H9 (cell line): ENCODE data around the gene DLG2. TPM values are rescaled to one million over a fixed set of nuclear protein-coding genes. Genes with fewer than 3 reads are reported as not detected.

ENCODE experiments used
- DNase-seq: peaks from one replicate; pipeline ENCODE4 v3.0.0-alpha.2; 2017
- H2AFZ ChIP-seq: one replicate; pipeline ENCODE4 v1.6.1; 2013; ENCODE audit warnings: mild to moderate bottlenecking, low read length, control low read depth, moderate library complexity
- H2AK5ac ChIP-seq: 2 replicates; pipeline ENCODE4 v1.6.1; 2013; ENCODE audit warnings: low read length, control low read depth, mixed read lengths; ENCODE audit not compliant: insufficient read length
- H2BK120ac ChIP-seq: one replicate; pipeline ENCODE4 v1.6.1; 2013; ENCODE audit warnings: low read depth, mild to moderate bottlenecking, low read length, control low read depth, inconsistent platforms; ENCODE audit not compliant: poor library complexity, severe bottlenecking
- H2BK12ac ChIP-seq: 2 replicates; pipeline ENCODE4 v1.6.1; 2013; ENCODE audit warnings: low read length, control low read depth, mixed read lengths, low read depth; ENCODE audit not compliant: insufficient read length
- H2BK15ac ChIP-seq: 2 replicates; pipeline ENCODE4 v1.6.1; 2013; ENCODE audit warnings: low read depth, low read length, control low read depth
- H2BK20ac ChIP-seq: one replicate; pipeline ENCODE4 v1.6.1; 2013; ENCODE audit warnings: low read depth, mild to moderate bottlenecking, low read length, control low read depth, inconsistent platforms; ENCODE audit not compliant: poor library complexity, severe bottlenecking
- H2BK5ac ChIP-seq: 2 replicates; pipeline ENCODE4 v1.6.1; 2013; ENCODE audit warnings: low read length, control low read depth, mixed read lengths; ENCODE audit not compliant: insufficient read length
- H3K14ac ChIP-seq: 2 replicates; pipeline ENCODE4 v1.6.1; 2013; ENCODE audit warnings: low read length, control low read depth; ENCODE audit not compliant: insufficient read depth
- H3K18ac ChIP-seq: 2 replicates; pipeline ENCODE4 v1.6.1; 2013; ENCODE audit warnings: low read depth, mild to moderate bottlenecking, mixed read lengths, low read length, control low read depth; ENCODE audit not compliant: insufficient read length
- H3K23ac ChIP-seq: 2 replicates; pipeline ENCODE4 v1.6.1; 2013; ENCODE audit warnings: low read length, control low read depth, mixed read lengths, low read depth; ENCODE audit not compliant: insufficient read length
- H3K23me2 ChIP-seq: 2 replicates; pipeline ENCODE4 v1.6.1; 2013; ENCODE audit warnings: low read depth, mild to moderate bottlenecking, mixed read lengths, low read length, control low read depth; ENCODE audit not compliant: insufficient read length, poor library complexity, severe bottlenecking
- H3K27ac ChIP-seq: 2 replicates; pipeline ENCODE4 v1.5.1; 2013; ENCODE audit warnings: low read length, control low read depth, mixed read lengths, low read depth; ENCODE audit not compliant: insufficient read length
- H3K27me3 ChIP-seq: 2 replicates; pipeline ENCODE4 v1.6.1; 2013; ENCODE audit warnings: low read length, control low read depth, inconsistent platforms; ENCODE audit not compliant: insufficient read depth
- H3K4ac ChIP-seq: 2 replicates; pipeline ENCODE4 v1.6.1; 2013; ENCODE audit warnings: low read depth, mild to moderate bottlenecking, control low read depth, inconsistent platforms, low read length, moderate library complexity
- H3K4me1 ChIP-seq: 2 replicates; pipeline ENCODE4 v1.6.1; 2013; ENCODE audit warnings: low read length, control low read depth, inconsistent platforms; ENCODE audit not compliant: insufficient read depth
- H3K4me2 ChIP-seq: 2 replicates; pipeline ENCODE4 v1.6.1; 2013; ENCODE audit warnings: low read length, control low read depth, mixed read lengths; ENCODE audit not compliant: insufficient read length, insufficient read depth
- H3K56ac ChIP-seq: 2 replicates; pipeline ENCODE4 v1.6.1; 2013; ENCODE audit warnings: low read depth, mild to moderate bottlenecking, mixed read lengths, low read length, control low read depth; ENCODE audit not compliant: insufficient read length
- H3K79me1 ChIP-seq: 2 replicates; pipeline ENCODE4 v1.6.1; 2013; ENCODE audit warnings: low read depth, mild to moderate bottlenecking, moderate library complexity, low read length, control low read depth, inconsistent platforms; ENCODE audit not compliant: insufficient read depth, poor library complexity, severe bottlenecking
- H3K79me2 ChIP-seq: 2 replicates; pipeline ENCODE4 v1.6.1; 2013; ENCODE audit warnings: low read length, control low read depth, inconsistent platforms; ENCODE audit not compliant: insufficient read depth
- H3K9ac ChIP-seq: 2 replicates; pipeline ENCODE4 v1.6.1; 2013; ENCODE audit warnings: low read length, control low read depth, mixed read lengths; ENCODE audit not compliant: insufficient read length; ENCODE audit errors: extremely low read depth
- H3K9me3 ChIP-seq: one replicate; pipeline ENCODE4 v1.6.1; 2013; ENCODE audit warnings: low read depth, low read length, inconsistent platforms; ENCODE audit not compliant: control insufficient read depth
- H3T11ph ChIP-seq: one replicate; pipeline ENCODE4 v1.6.1; 2013; ENCODE audit warnings: mild to moderate bottlenecking, low read length, control low read depth, inconsistent platforms
- H4K20me1 ChIP-seq: one replicate; pipeline ENCODE4 v1.6.1; 2013; ENCODE audit not compliant: control insufficient read depth, insufficient read length, insufficient read depth
- H4K5ac ChIP-seq: 2 replicates; pipeline ENCODE4 v1.6.1; 2013; ENCODE audit warnings: low read depth, mild to moderate bottlenecking, mixed read lengths, low read length, control low read depth; ENCODE audit not compliant: insufficient read length
- H4K8ac ChIP-seq: replicated peaks from 2 replicates; pipeline ENCODE4 v1.6.1; 2013; ENCODE audit warnings: low read length, control low read depth, mixed read lengths, low read depth; ENCODE audit not compliant: insufficient read length
- H4K91ac ChIP-seq: 2 replicates; pipeline ENCODE4 v1.6.1; 2013; ENCODE audit warnings: low read depth, mild to moderate bottlenecking, moderate library complexity, mixed read lengths, low read length, control low read depth; ENCODE audit not compliant: insufficient read length
- H3K27ac Mint-ChIP-seq, 3 experiments: 2 replicates in 2 of 3; 3 replicates in 1 of 3; pipeline ENCODE4 v1.8.0; 2020 to 2021; ENCODE audit warnings: mixed read lengths in 3 of 3, mild to moderate bottlenecking in 1 of 3, moderate library complexity in 1 of 3
- H3K27me3 Mint-ChIP-seq: 2 replicates; pipeline ENCODE4 v1.8.0; 2021; ENCODE audit warnings: low read depth, mild to moderate bottlenecking, moderate library complexity, mixed read lengths
- H3K36me3 Mint-ChIP-seq, 3 experiments: 2 replicates in 2 of 3; 3 replicates in 1 of 3; pipeline ENCODE4 v1.8.0; 2020 to 2021; ENCODE audit warnings: low read depth in 3 of 3, mixed read lengths in 3 of 3; ENCODE audit not compliant: insufficient read depth in 1 of 3
- H3K4me1 Mint-ChIP-seq, 2 experiments: 2 replicates each; pipeline ENCODE4 v1.8.0; 2020; ENCODE audit warnings: mixed read lengths in 2 of 2
- H3K4me3 Mint-ChIP-seq, 2 experiments: 2 replicates in 1 of 2; 3 replicates in 1 of 2; pipeline ENCODE4 v1.8.0; 2020 to 2021; ENCODE audit warnings: mild to moderate bottlenecking in 2 of 2, mixed read lengths in 2 of 2, moderate library complexity in 1 of 2
- H3K9me3 Mint-ChIP-seq, 2 experiments: 2 replicates in 1 of 2; 3 replicates in 1 of 2; pipeline ENCODE4 v1.8.0; 2020; ENCODE audit warnings: mild to moderate bottlenecking in 2 of 2, mixed read lengths in 2 of 2, moderate library complexity in 1 of 2
- CTCF ChIP-seq: fragments of 200-600 bp; sonication (generic); conservative IDR thresholded peaks from 3 replicates; pipeline ENCODE4 v1.8.0; 2021; ENCODE audit warnings: antibody characterized with exemption, mild to moderate bottlenecking
- WGBS: extraction: QIAGEN DNeasy Blood & Tissue Kit; methylation state at CpG from one replicate; pipeline ENCODE4 v1.1.7; 2013; ENCODE audit warnings: missing lambda C conversion rate, low lambda C conversion rate, mixed read lengths; ENCODE audit not compliant: insufficient read length; ENCODE audit errors: extremely low coverage; 5-methylcytosine and 5-hydroxymethylcytosine counted together
- total RNA-seq: library from RNA; stranded (reverse); gene quantifications from 2 replicates; pipeline ENCODE4 v1.2.1, GENCODE V29; 2021

Gene DLG2
- total RNA-seq, 1 experiment from 2014 or later: 8.0 TPM

- no peak overlapping the region for H3K4me2 ChIP-seq
- H2BK120ac ChIP-seq: no peak overlapping the region
- H3K27ac Mint-ChIP-seq: no peak overlapping the region; a peak in 1 of 7 replicates
- no peaks in the 10 kb centered on the region for H3K79me1 ChIP-seq
- no peaks in the 10 kb centered on the region for H4K20me1 ChIP-seq
- no peak overlapping the region for H2BK5ac ChIP-seq
- H3K27me3 Mint-ChIP-seq: no peaks in the 10 kb centered on the region
- peaks cover 0 to 12% (median 4%) of the 10 kb centered on the region in 3 experiments; a peak in 3 of 7 replicates for H3K36me3 Mint-ChIP-seq
- H3K9me3 Mint-ChIP-seq: no peaks in the 10 kb centered on the region
- H2AK5ac ChIP-seq: no peak overlapping the region
- H2AFZ ChIP-seq: no peak overlapping the region
- H3K4ac ChIP-seq: no peak overlapping the region
- no peak for TF ChIP-seq CTCF
- H3K9ac ChIP-seq: no peak overlapping the region
- no peaks in the 10 kb centered on the region for H3K79me2 ChIP-seq
- no peak overlapping the region for H2BK12ac ChIP-seq
- H3K56ac ChIP-seq: no peak overlapping the region
- no peak overlapping the region for H3T11ph ChIP-seq
- H2BK15ac ChIP-seq: no peak overlapping the region
- no peak overlapping the region for H3K27ac ChIP-seq
- H3K9me3 ChIP-seq: no peaks in the 10 kb centered on the region
- no peak overlapping the region for H4K91ac ChIP-seq
- no peak overlapping the region for H3K4me3 Mint-ChIP-seq
- no peak overlapping the region for H3K23ac ChIP-seq
- peaks cover 4 to 10% of the 10 kb centered on the region in 2 experiments for H3K4me1 Mint-ChIP-seq
- no peaks in the 10 kb centered on the region for H3K23me2 ChIP-seq
- H3K27me3 ChIP-seq: no peaks in the 10 kb centered on the region
- no peak overlapping the region for H3K14ac ChIP-seq
- no peak overlapping the region for H4K5ac ChIP-seq
- H3K4me1 ChIP-seq: no peaks in the 10 kb centered on the region
- no CpG with 5 or more reads among the region's 3 CpGs for WGBS
- no peak overlapping the region for H3K18ac ChIP-seq
- no peak for DNase-seq
- H2BK20ac ChIP-seq: no peak overlapping the region
- H4K8ac ChIP-seq: no peak overlapping the region
Measured at GRCh38 chr11:85620256-85620655, 6.9 kb downstream of the DLG2 start.
